T-helper 2 cell treated with Interferon-gamma antibody and Interleukin-4, amounts not matched to agents 100 ng/mL and 5 ng/mL, for 36 hours (primary cell): ENCODE data around the gene SEZ6. TPM values are rescaled to one million over a fixed set of nuclear protein-coding genes. Genes with fewer than 3 reads are reported as not detected.

Source experiments
- intact Hi-C: fragments of 100-400 bp; cut with micrococcal nuclease; formaldehyde crosslinking; loops from one replicate; pipeline ENCODE4 v1.15.1; 2023
- total RNA-seq: library from RNA; stranded (reverse); gene quantifications from 2 replicates; pipeline ENCODE4 v1.2.3, GENCODE V29; 2022

SEZ6 gene
- total RNA-seq, 1 donor from 2014 or later = not detected

DNA sequence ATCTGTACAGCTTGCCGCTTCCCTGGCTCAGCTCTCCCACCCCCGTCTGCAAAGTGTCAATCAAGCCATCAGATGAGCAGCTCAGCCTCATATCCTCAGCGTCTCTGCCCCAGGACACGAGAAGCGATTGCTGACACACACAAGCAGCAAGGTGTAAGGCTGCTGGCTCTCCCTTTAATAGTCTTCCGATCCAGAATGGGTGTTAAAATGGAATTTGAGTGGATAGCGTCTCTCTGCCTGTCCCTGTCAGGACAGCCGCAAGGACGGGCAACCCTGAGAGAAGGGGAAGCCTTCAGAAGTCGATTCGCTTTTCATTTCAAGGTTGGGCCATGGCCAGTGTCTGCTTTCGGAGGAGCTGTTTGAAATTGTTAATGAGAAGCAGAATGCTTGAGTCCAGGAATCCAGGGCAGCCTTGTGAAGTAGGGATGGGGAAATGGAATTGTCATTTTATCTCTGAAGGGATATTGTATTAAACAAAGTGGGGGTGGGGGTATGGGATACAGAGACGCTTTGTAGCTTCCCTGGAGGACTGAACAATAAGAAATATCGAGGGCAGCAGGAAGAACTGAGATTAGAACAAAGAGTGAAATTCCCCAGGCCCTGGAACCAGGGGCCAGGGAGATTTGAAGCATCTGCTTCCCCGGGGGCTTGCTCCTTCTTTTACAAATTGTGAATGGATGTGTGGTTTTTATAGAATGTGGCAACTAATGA lies 32.4 kb upstream of the SEZ6 start:
- intact Hi-C loops = no loop called here

DNA sequence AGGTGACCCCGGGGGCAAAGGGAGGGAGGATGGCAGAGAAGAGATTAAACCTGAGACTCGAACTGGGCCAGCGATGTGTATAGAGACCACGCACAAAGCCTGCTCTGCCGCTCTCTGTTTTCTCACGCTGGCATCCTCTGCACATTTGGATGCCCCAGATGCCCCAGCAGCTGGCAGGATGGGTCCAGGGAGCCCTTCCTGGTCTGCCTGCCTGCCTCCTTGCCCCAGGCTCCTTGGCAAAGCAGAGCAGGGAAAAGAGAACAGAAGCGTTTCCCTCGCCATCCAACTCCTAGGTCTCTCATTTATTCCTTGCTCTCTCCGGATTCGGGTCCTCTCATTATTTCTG lies 31.9 kb upstream of the SEZ6 start:
- intact Hi-C loops = no loop called here

DNA sequence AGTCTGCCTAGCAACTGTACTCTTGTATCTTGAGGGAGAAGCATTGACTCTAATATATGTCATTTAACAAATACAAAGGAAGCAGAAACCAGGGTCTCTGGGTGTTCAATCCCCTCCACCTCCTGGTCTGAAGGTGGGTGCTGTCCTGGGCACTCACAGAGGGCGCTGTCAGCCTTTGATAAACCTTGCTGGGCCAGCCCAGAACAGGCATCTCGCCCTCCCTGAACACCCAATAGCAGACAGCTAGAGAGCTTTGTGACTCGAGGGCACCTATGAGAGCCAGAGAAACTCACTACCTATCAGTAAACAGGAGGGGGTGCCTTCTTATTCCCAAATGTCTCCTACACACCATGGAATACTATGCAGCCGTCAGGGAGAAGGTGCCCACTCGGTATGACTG lies 30.8 kb upstream of the SEZ6 start:
- intact Hi-C loops = no loop called here

DNA sequence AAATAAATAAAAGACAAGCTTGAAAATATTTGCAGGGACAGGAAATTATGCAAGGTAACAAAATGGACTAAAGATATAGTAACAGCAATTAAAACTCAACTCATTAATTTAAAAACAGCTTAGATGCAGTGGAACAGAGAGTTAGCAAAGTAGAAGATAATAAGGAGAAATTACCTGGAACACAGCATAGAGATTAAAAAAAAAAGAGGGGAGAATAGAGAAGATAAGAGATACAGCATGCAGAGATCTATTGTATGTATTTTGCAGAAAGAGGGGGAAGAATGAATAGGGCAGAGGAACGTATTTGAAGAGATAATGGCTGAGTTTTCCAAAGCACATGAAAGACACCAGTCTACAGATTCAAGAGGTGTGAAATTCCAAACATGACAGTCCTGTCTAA lies 28.7 kb upstream of the SEZ6 start:
- intact Hi-C loops = no loop called here

DNA sequence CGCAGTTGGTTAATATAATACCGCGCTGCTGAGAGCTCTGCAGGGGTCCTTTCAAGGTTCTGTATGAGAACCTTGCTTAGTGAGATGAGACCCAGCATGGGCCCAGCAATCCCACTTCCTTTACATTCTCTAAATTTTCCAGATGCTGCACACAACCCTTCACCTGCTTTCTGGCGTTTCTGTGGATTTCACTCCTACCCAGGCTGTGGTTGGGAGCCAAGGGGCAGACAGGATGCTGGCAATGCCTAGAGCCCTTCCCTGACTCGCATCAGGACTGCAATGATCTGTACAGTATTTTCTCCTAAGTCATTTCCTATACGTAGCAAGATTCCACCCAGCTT lies 27.0 kb upstream of the SEZ6 start:
- intact Hi-C loops = no loop called here

DNA sequence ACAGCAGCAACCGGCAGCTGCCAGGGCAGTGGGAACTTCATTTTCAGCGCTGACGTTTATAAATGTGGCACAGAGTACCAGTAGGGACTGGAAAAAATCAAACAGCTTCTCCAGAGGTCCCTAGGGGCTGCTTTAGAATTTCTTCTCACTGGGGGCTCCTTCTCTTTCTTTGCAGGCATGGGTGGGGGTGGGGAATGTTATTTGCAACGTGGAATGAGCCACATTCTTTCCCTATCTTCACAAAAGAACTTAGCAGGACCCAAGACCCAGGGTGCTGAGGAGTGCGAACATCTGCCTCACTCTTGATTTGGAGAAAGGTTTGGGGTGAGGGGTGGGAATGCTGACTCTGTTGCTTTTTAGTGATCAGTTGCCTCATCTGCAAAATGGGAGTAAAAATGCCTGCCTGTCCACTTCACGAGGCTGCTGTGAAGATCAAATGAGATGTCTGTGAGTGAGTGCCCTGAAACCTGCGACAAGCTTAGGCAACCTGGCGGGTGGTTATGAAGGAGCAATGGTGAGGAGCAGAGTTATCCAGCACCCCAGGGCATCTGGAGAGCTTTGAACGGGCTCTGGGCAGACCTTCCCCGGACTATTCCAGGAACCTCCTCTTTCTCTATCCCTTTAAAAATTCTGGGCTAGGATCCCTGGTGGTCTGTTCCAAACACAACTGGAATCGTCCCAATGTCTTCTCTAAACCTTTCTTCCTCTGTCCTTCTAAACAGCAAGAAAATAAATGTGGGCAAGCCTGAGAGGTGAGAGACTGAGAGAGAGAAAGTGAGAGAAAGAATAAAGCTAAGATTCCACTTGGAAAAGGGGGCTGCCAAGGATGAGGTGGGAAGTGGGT lies 26.4 kb upstream of the SEZ6 start:
- intact Hi-C loops = no loop called here

DNA sequence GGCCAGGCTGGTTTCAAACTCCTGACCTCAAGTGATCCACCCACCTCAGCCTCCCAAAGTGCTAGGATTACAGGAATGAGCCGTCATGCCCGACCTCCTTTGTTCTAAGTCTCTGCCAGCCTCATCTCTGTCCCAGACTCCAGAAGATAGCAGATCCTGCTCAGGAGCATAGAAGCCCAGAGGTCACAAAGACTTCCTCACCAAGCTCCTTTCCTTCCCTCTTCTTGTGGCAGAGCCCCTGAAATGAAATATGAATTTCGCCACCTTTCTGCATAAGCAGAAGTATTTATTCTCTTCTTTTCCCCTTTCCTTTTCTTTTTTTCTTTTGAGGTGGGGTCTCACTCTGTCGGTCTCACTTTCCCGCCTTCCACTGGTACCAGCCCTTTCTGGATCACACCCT lies 25.7 kb upstream of the SEZ6 start:
- intact Hi-C loops = no loop called here

DNA sequence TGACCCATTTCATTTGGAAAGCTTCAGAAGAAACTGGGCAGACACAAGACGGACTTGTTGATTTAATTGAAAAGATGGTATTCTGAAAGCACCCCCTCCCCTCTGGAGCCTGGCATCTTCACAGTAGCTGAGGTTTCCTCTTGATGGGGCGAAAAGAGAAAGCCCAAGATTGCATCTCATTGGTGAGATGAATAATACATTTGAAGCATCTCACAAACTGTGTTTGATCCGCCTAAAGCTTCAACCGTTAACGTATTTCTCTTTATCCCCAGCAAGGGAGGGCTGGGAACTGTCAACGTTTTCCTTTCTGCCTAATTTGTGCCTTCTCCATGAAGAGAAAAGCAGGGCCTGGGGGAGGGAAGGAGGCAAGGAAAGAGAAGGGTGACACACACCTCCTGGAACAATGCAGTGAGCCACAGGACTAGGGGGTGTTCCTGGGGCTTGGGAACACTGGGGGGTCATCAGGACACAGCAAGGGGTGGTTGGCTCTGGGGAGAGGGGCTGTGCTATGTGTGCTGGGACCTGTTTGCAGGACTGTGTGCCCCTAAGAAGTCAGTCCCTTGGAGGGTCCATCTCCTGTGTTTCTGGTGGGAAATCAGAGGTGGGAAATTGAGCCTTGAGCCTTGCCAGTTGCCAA lies 18.6 kb upstream of the SEZ6 start:
- intact Hi-C loops = no loop called here

DNA sequence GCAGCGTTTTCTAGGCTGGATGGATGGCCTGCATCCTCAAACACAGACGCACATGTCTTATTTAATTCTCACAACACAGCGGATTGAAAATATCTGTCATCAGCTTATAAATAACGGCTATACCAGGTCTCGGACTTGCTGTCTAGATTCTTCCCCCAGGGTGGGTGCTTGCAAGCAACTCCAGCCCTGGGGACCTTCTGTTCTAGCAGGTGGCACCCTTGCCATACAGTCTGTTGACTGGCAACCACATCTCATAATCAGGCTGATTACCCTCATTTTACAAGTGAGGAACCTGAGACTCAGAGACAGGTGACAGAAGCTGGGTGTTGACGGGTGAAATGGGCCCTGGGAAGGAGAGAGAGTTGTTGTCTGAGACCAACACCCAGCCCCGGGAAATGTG lies 16.2 kb upstream of the SEZ6 start:
- intact Hi-C loops = no loop called here

DNA sequence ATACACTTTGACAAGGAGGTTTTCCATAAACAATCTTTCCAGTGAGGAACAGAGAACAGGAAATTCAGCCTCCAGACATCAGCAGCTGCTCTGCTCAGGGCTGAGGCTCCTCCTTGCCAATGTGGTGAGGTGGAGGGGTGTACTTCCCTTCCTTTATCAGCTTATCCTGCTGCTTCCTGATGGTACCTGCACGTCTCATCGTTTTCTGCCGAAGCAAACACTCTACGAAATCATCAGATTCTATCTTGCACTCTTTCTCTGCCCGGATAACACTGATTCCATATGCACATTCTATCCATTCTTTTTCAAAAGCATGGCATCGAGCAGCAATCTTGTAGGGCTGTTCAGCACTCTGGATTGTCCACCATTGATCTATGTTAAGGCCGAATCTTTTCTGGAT lies 15.4 kb upstream of the SEZ6 start:
- intact Hi-C loops = no loop called here

DNA sequence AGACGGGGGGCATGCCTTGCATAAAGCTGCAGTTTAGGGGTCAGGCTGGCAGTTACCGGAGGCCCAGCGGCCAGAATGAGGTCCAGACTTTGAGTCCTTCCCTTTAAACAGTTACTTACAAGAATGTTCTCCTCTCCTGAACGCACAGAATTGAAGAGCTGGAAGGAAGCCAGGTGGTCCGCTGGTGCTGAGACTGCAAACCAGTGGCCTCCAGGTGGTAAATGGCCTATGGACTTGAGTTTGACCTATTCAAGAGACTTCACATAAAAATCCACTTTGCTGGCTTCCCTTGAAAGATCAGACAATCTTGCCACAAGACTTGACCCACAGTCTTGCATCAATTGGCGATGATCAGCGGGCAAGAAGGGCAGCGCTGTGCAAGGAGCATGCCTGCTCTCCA lies 14.7 kb upstream of the SEZ6 start:
- intact Hi-C loops = no loop called here

DNA sequence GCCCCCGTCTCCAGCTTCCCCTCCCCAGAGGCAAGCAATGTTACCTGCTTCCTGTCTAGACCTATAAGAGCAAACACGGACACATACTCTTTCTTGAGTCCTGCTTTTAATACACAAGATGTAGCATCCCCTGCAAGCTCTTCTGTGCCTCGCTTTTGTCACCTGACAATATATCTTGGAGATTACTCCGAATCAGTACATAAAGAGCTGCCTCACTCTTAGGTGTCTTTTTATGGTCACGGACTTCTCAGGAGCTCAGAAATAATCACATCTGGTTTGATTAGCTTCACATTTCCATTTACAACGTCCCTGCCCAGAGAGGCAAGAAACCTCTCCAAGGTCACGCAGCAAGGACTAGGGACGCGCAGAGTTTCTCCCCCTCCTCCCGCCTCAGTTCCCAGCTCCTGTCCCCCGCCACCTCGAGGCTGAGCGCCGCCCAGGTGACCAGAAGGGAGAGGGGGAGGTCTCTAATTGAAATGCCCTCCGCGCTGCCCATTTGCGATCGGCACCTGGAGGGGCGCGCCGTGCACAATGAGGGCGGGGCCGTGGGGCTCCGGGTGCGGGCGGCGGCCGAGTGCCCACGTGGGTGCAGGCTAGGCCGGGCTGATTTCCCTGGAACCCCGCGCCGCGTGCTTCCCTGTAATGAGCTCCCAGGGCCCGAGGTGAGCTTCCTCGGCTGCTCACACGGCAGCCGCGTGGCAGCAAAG lies 13.8 kb upstream of the SEZ6 start:
- intact Hi-C loops = no loop called here

DNA sequence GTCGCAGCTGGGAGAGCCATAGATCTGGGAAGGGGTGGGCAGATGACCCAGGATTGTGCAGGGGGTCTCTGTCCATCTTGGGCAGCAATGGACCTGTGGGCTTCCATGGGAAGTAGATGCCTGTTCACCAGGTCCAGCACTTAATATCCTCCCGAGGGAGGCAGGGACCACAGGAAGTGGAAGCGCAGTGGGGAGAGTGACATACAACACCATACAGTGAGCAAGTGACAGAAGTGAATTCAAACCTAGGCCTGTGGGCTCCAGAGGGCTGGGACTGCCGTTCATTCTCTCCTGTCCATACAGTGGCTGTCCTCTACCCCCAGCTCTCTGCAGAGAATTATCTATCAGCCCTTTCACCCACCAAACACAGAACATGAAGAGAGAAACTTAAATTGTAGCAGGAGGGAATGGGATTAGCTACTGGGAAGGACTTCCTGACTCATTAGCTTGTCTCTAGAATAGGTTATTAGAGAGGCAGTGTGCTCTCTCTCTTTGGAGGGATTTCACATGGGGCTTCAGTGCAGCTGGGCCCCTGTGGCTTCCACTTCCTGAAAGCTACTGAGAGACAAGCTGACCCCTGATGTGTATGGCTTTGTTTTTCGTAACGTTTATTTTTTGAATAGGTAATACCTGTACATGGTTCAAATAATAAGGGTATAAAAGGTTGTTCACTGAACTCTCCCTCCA lies 13.1 kb upstream of the SEZ6 start:
- intact Hi-C loops = no loop called here

DNA sequence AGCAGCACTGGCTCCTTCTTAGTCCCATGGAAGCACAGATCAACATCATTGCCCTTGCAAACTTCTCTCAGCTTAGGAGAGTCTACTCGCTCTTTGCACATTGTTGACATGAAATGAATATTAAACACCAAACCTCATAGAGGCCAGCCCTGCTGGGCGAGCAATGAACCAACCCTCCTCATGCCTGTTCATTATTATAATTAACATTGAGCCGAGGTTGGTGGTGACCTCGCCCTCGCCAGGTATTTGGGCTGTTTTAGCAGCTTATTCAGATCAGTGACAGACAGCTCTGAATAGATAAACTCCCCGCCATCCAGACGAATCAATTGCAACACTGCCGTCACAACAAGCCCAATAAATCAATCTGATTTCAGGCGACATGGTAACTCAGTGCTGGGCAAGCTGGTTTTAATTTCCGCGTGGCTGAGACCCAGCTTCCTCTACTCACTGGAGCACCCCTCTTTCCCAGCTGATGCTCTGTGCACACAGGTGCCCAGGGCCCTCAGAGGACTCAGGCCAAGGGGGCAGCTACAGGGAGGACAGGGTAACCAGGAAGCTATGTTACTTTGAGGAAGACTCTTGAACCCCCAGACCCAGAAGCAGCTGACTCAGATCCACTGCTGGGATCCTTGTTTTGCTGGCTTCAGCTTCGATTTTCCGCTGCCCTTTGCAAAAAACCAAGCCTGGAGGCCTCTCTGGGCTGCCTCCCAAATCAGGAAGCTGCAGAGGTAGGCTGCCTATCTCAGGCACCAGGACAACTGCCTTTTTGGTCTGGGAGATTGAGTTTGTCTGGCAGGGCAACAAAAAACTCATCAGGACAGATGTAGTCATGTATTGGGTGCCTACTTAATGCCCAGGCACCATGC lies 10.7 kb upstream of the SEZ6 start:
- intact Hi-C loops = no loop called here

DNA sequence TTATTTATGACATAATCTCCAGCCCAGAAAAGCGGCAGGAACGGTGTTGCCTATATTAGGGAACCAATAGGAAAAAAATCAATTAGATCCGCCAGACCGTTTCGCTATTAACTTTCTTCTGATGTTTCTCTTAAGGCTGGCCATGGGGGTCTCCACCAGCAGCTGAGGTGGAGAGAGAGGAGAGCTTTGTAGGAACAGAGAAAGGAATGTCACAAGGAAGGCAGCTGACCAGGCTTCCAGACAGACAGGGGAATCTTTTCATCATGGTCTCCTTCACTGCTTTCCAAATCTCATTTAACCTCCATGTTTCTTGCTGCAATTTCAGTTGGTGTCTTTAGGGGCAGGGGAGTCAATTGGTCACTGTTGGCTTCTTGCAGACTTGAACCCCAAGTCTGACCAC lies 8.9 kb upstream of the SEZ6 start:
- intact Hi-C loops = no loop called here

DNA sequence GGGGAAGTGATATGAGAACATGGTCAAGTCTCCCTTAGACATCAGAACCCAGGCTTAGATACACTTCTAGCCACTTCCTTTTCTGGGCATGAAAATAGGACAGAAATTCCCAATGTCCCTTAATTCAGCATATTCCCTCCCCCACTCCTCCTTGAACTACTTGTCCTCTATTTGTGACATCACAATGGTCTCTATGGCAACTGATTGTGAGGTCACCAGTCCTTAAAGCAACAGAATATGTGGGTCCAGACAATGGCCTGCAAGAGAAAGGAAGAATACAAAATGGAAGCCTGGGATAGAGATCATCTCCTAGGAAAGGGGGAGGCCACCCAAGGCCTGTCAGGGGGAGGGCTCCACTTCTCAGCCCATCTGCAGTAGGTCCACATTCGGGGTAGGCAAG lies 6.7 kb upstream of the SEZ6 start:
- intact Hi-C loops = no loop called here

DNA sequence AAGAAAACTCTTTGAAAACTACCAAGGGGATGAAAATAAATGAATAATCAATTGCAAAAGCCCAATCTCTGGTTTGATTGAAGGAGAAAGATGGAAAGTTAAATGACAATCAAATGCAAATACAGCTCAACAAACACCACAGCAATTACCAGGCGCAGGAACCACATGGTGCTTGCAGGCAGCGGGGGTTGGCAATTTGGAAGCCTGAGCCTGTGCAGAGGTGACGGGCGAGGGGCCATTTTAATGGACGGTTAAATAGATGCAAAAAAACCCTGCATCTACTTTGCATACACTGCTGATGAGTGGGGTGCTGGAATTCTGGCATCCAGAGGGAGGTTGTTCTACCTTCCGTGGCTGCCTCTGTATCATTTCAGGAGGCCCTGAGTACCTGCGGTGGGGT lies 4.8 kb upstream of the SEZ6 start:
- intact Hi-C loops = no loop called here

DNA sequence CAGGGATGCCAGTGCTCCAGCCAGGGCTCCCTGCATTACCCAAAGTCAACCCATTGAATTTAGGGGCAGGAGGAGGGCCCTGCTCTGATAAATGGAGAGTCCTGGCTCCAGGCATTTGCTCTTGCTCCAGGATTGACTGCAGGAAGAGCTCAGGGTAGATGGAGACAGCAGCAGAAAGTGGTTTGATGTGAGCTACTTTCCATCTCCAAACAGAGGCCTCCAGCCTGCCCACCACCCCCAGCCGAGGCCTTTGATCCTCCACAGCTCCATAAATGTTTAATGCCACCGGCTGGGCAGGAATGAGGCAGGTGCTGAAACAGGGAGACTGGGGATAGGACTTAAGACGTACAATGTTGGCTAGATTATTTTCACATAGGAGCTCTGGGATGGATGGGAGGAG lies 4.3 kb upstream of the SEZ6 start:
- intact Hi-C loops = no loop called here

DNA sequence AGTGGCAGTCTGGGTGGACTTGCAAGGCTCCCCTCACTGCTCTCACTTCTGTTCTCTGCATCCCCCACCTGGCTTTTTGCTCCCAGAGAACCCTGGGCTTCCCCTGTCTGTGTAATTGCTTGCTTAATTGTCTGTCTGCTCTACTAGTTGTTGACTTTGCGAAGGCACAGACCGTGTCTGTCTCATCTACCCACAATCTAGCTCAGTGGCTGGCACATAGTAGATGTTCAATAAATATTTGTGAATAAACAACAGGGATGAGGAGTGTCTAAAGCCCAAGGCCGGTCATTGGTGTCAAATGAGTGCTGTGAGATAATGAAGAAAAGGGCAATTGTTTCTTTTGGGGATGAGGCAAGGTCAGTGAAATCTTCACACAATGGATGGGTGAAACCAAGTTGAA lies 2.8 kb upstream of the SEZ6 start:
- intact Hi-C loops = no loop called here

DNA sequence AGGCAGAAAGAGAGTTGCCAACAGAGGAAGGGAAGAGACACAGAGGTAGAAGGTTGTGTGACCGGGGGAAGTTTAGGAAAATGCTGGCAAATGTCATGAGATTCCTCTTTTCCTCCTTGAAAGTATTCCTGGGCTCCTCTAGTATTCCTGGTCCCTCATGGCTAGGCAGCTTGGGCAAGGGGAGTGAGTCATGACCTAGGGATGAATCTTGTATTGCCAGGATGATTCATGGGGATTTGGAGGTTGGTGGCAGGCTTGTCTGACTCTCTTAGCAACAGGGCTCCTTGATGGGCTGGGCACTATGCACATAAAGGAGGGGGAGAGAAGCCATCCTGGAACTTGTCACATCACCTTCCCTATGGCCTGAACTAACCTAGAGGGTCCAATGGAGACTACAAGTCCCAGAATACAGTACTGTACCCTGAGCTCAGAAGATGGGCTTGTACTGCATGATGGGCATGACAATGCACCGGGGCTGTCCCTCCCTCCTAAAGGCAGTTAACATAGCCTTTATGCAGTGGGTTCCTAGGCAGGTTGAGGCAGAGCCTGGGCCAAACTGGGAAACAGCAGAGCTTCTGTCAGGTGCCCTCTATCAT lies 2.1 kb upstream of the SEZ6 start:
- intact Hi-C loops = no loop called here
